Smooth muscle cell (in vitro differentiated cells): Measurements from ENCODE around the gene SLC35E3. TPM values are rescaled to one million over a fixed set of nuclear protein-coding genes. Genes with fewer than 3 reads are reported as not detected.

Experiments used
- DNase-seq: peaks from one replicate; lab custom pipeline; 2025; ENCODE audit not compliant: unreplicated experiment; lab: John Stamatoyannopoulos, UW
- H2AFZ ChIP-seq: fragments of 200-600 bp; sonication (generic); 2 replicates; pipeline ENCODE4 v1.6.0; 2016; ENCODE audit warnings: antibody characterized with exemption, low read depth, mild to moderate bottlenecking
- H3F3A ChIP-seq: fragments of 200-600 bp; sonication (generic); 2 replicates; pipeline ENCODE4 v1.6.0; 2017; ENCODE audit warnings: antibody characterized with exemption, low read depth
- H3K27ac ChIP-seq: fragments of 200-600 bp; sonication (generic); 2 replicates; pipeline ENCODE4 v1.5.1; 2016; ENCODE audit warnings: low read depth, mild to moderate bottlenecking
- H3K27me3 ChIP-seq: fragments of 200-600 bp; sonication (generic); 2 replicates; pipeline ENCODE4 v1.6.1; 2016; ENCODE audit warnings: low read depth, mild to moderate bottlenecking
- H3K36me3 ChIP-seq: fragments of 200-600 bp; sonication (generic); 2 replicates; pipeline ENCODE4 v1.5.1; 2016; ENCODE audit warnings: low read depth
- H3K4me1 ChIP-seq: fragments of 200-600 bp; sonication (generic); 2 replicates; pipeline ENCODE4 v1.5.1; 2016; ENCODE audit warnings: low read depth
- H3K4me2 ChIP-seq: fragments of 200-600 bp; sonication (generic); 2 replicates; pipeline ENCODE4 v1.6.0; 2016; ENCODE audit warnings: mild to moderate bottlenecking
- H3K4me3 ChIP-seq: fragments of 200-600 bp; sonication (generic); 2 replicates; pipeline ENCODE4 v1.5.1; 2016; ENCODE audit warnings: mild to moderate bottlenecking
- H3K79me2 ChIP-seq: fragments of 200-600 bp; sonication (generic); 2 replicates; pipeline ENCODE4 v1.6.0; 2016; ENCODE audit warnings: low read depth, mild to moderate bottlenecking
- H3K9ac ChIP-seq: fragments of 200-600 bp; sonication (generic); 2 replicates; pipeline ENCODE4 v1.6.0; 2016; ENCODE audit warnings: low read depth
- H3K9me3 ChIP-seq: fragments of 200-600 bp; sonication (generic); replicated peaks from 2 replicates; pipeline ENCODE4 v1.5.1; 2016; ENCODE audit warnings: low read depth
- H4K20me1 ChIP-seq: fragments of 200-600 bp; sonication (generic); 2 replicates; pipeline ENCODE4 v1.6.0; 2016; ENCODE audit warnings: low read depth
- WGBS: methylation state at CpG from one replicate; pipeline ENCODE4 v1.1.7; 2016; ENCODE audit warnings: low lambda C conversion rate; 5-methylcytosine and 5-hydroxymethylcytosine counted together
- polyA plus RNA-seq: library from polyadenylated mRNA; unstranded; fragments of >200 nt; fragmentation: Nextera tagmentation; extraction: Ambion mirVana; gene quantifications from 2 replicates; pipeline ENCODE4 v1.2.1, GENCODE V29; 2016
- total RNA-seq: library from RNA; depleted of rRNA; stranded (reverse); fragments of >200 nt; gene quantifications from 2 replicates; pipeline ENCODE4 v1.2.3, GENCODE V29; 2014
- TF ChIP-seq, protein P1 (sequence below): fragments of 200-600 bp; sonication (generic); IDR thresholded peaks from 2 replicates; pipeline ENCODE4 v1.5.1; 2017; ENCODE audit warnings: borderline replicate concordance, mild to moderate bottlenecking, antibody characterized with exemption; ENCODE audit not compliant: insufficient read depth, poor library complexity, severe bottlenecking

SLC35E3 gene
- total and polyA plus RNA-seq, 2 experiments from 2014 or later, result 8.9 to 18.8 TPM

DNA sequence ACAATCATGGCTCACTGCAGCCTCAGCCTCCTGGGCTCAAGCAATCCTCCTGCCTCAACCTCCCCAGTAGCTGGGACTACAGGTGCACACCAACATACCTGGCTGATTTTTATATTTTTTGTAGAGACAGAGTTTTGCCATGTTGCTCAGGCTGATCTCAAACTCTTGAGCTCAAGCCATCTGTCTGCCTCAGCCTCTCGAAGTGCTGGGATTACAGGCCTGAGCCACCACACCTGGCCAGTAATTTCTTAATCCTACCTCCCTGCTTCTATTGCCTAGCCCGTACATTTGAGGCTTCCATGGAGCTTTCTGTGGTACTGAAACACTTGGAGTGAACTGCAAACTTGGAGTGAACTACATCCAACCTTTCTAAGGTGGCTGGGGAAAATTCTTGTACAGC lies 20.7 kb downstream of the SLC35E3 start:
- H3F3A ChIP-seq, result no peaks in the 10 kb centered on the region
- TF ChIP-seq, protein P1, sequence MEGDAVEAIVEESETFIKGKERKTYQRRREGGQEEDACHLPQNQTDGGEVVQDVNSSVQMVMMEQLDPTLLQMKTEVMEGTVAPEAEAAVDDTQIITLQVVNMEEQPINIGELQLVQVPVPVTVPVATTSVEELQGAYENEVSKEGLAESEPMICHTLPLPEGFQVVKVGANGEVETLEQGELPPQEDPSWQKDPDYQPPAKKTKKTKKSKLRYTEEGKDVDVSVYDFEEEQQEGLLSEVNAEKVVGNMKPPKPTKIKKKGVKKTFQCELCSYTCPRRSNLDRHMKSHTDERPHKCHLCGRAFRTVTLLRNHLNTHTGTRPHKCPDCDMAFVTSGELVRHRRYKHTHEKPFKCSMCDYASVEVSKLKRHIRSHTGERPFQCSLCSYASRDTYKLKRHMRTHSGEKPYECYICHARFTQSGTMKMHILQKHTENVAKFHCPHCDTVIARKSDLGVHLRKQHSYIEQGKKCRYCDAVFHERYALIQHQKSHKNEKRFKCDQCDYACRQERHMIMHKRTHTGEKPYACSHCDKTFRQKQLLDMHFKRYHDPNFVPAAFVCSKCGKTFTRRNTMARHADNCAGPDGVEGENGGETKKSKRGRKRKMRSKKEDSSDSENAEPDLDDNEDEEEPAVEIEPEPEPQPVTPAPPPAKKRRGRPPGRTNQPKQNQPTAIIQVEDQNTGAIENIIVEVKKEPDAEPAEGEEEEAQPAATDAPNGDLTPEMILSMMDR, result no peak
- no peaks in the 10 kb centered on the region for H4K20me1 ChIP-seq
- H3K27me3 ChIP-seq, result no peaks in the 10 kb centered on the region
- no peak overlapping the region for H2AFZ ChIP-seq
- H3K27ac ChIP-seq, result no peak overlapping the region
- DNase-seq, result no peak
- WGBS, result 98% methylated on average over 2 of the region's 2 CpGs
- H3K79me2 ChIP-seq, result no peaks in the 10 kb centered on the region
- no peak overlapping the region for H3K4me2 ChIP-seq
- H3K36me3 ChIP-seq, result no peaks in the 10 kb centered on the region
- H3K9me3 ChIP-seq, result no peaks in the 10 kb centered on the region
- no peak overlapping the region for H3K4me3 ChIP-seq
- no peak overlapping the region for H3K9ac ChIP-seq
- no peaks in the 10 kb centered on the region for H3K4me1 ChIP-seq

DNA sequence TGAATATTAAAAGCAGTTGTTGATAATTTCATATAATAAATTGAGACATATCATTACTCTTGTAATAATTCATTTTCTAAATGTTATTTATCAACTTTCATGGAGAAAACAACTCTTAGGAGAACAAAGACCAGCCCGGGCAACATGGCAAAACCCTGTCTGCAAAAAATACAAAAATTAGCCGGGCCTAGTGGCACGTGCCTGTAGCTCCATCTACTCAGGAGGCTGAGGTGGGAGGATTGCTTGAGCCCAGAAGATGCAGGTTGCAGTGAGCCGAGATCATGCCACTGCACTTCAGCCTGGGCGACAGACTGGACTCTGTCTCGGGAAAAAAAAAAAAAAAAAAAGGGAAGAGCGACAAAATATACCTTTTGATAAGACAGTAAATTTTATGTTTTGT lies 21.2 kb downstream of the SLC35E3 start:
- Histone ChIP-seq H3K27ac (no peak overlapping the region), H3K9ac (no peak overlapping the region), H3K36me3 (no peaks in the 10 kb centered on the region), H3K4me1 (no peaks in the 10 kb centered on the region), H3K27me3 (no peaks in the 10 kb centered on the region), H4K20me1 (no peaks in the 10 kb centered on the region), H3K79me2 (no peaks in the 10 kb centered on the region), H3F3A (no peaks in the 10 kb centered on the region), H3K4me3 (no peak overlapping the region), H3K9me3 (no peaks in the 10 kb centered on the region), H2AFZ (no peak overlapping the region), H3K4me2 (no peak overlapping the region)
- TF ChIP-seq, protein P1, result no peak
- no peak for DNase-seq
- 98% methylated on average over 7 of the region's 7 CpGs for WGBS

DNA sequence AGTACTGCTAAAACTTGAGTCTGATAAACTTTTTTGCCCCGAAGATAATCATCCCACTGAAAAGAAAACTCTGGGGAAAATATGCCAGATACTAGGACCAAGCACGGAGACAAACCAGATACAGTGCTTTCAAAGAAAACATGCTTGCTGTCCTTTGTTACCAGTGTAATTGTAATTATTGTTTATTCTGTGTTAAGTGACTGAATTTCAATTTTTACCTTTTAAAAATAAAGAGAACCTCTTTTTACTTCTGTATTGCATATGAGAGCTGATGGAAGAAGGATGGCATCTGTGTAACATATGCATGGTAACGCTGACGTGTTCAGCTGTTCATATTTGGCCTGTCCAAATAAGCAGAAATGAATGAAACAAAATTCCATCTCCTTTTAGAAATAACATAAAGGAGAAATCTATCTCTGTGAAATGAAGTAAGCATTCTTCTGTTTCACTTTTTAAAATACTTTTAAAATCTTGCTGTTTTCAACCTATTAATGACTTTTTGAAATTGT lies 22.5 kb downstream of the SLC35E3 start:
- H3F3A ChIP-seq, result no peaks in the 10 kb centered on the region

DNA sequence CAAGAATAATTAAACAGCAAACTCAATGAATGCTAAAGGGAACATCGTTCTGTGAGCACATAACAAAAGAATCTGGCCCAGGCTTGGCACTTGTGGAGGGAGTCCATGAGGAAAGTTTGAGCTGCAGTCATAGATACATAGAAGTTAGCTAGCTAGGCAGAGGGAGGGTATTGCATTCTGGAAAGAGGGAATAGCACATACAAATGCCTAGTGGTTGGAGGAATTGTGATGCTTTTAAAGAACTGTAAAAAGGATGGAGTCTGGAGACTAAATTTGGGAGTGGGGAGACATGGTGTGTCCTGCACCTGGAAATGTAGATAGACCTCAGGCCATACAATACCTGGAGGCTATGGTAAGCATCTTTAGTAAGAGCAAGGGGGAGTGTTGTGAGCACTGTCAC lies 24.0 kb downstream of the SLC35E3 start:
- no peaks in the 10 kb centered on the region for H4K20me1 ChIP-seq
- H3K79me2 ChIP-seq, result no peaks in the 10 kb centered on the region
- H3K4me3 ChIP-seq, result no peak overlapping the region
- H3K27ac ChIP-seq, result no peak overlapping the region
- H3K27me3 ChIP-seq, result no peaks in the 10 kb centered on the region
- H3K9me3 ChIP-seq, result no peaks in the 10 kb centered on the region
- H3K9ac ChIP-seq, result no peak overlapping the region
- no peak for DNase-seq
- TF ChIP-seq, protein P1, result no peak
- no peaks in the 10 kb centered on the region for H3F3A ChIP-seq
- no peak overlapping the region for H2AFZ ChIP-seq
- H3K4me2 ChIP-seq, result no peak overlapping the region
- 93% methylated on average over 1 of the region's 1 CpG for WGBS
- H3K36me3 ChIP-seq, result no peaks in the 10 kb centered on the region
- no peaks in the 10 kb centered on the region for H3K4me1 ChIP-seq

More for the DNA sequence above, 22.5 kb downstream of the SLC35E3 start:
- H3K4me1 ChIP-seq, result no peaks in the 10 kb centered on the region
- H4K20me1 ChIP-seq, result no peaks in the 10 kb centered on the region
- TF ChIP-seq, protein P1, result no peak
- H3K9ac ChIP-seq, result no peak overlapping the region
- H3K9me3 ChIP-seq, result no peaks in the 10 kb centered on the region
- no peak for DNase-seq
- no peak overlapping the region for H3K4me2 ChIP-seq
- no peak overlapping the region for H3K27ac ChIP-seq
- no peaks in the 10 kb centered on the region for H3K36me3 ChIP-seq
- no peak overlapping the region for H2AFZ ChIP-seq
- H3K79me2 ChIP-seq, result no peaks in the 10 kb centered on the region
- no peak overlapping the region for H3K4me3 ChIP-seq
- no peaks in the 10 kb centered on the region for H3K27me3 ChIP-seq
- WGBS, result 95% methylated on average over 4 of the region's 4 CpGs
